PC-3 (cell line): ENCODE measurements around the gene RIPOR3. TPM values are rescaled to one million over a fixed set of nuclear protein-coding genes. Genes with fewer than 3 reads are reported as not detected.

Source experiments
- ATAC-seq: fragments of 200-7000 bp; cut with Tn5 transposase; 2 replicates; pipeline ENCODE4 v1.9.1; 2020; ENCODE audit warnings: mild to moderate bottlenecking, moderate library complexity
- BruUV-seq: library from RNA; stranded (reverse); fragments of 400-500 nt; replicated peaks from 2 replicates; lab custom pipeline; 2021; lab: Mats Ljungman, UMichigan
- CTCF ChIA-PET: fragments of 300-600 bp; sonication (Branson Sonifier 250); formaldehyde crosslinking; loops from one replicate; lab custom pipeline; 2022; ENCODE audit warnings: antibody characterized with exemption; lab: Charles Lee
- POLR2A ChIA-PET: fragments of 300-600 bp; sonication (Branson Sonifier 250); formaldehyde crosslinking; loops from one replicate; lab custom pipeline; 2022; ENCODE audit warnings: antibody characterized with exemption; ENCODE audit not compliant: unreplicated experiment; lab: Charles Lee
- DNase-seq: peaks from one replicate; pipeline ENCODE4 v3.0.0-alpha.2; 2015
- H2AFZ ChIP-seq: fragments of 300-600 bp; sonication (generic); 2 replicates; pipeline ENCODE4 v1.6.0; 2016; ENCODE audit warnings: antibody characterized with exemption, low read length
- H3F3A ChIP-seq: fragments of 300-600 bp; sonication (generic); one replicate; pipeline ENCODE4 v1.6.0; 2017; ENCODE audit warnings: antibody characterized with exemption, low read length, control low read depth, mild to moderate bottlenecking; ENCODE audit not compliant: unreplicated experiment
- H3K27ac ChIP-seq: fragments of 300-600 bp; sonication (generic); 2 replicates; pipeline ENCODE4 v1.5.1; 2016; ENCODE audit warnings: mild to moderate bottlenecking, low read length
- H3K27me3 ChIP-seq: fragments of 300-600 bp; sonication (generic); 2 replicates; pipeline ENCODE4 v1.6.1; 2016; ENCODE audit warnings: low read length, mixed read lengths
- H3K36me3 ChIP-seq: fragments of 300-600 bp; sonication (generic); 2 replicates; pipeline ENCODE4 v1.6.1; 2016; ENCODE audit warnings: low read depth, mixed run types, low read length, mixed read lengths
- H3K4me1 ChIP-seq: fragments of 300-600 bp; sonication (generic); 2 replicates; pipeline ENCODE4 v1.5.1; 2016; ENCODE audit warnings: low read length; ENCODE audit not compliant: insufficient read depth
- H3K4me2 ChIP-seq: fragments of 300-600 bp; sonication (generic); 2 replicates; pipeline ENCODE4 v1.6.0; 2016; ENCODE audit warnings: low read length
- H3K4me3 ChIP-seq: fragments of 300-600 bp; sonication (generic); 2 replicates; pipeline ENCODE4 v1.5.1; 2016; ENCODE audit warnings: mild to moderate bottlenecking, low read length, mixed read lengths
- H3K79me2 ChIP-seq: fragments of 300-600 bp; sonication (generic); 2 replicates; pipeline ENCODE4 v1.6.1; 2017; ENCODE audit warnings: low read length, mixed read lengths
- H3K9ac ChIP-seq: fragments of 300-600 bp; sonication (generic); 2 replicates; pipeline ENCODE4 v1.6.0; 2016; ENCODE audit warnings: mild to moderate bottlenecking, low read length
- H3K9me2 ChIP-seq: fragments of 300-600 bp; sonication (generic); replicated peaks from 2 replicates; pipeline ENCODE4 v1.6.1; 2016; ENCODE audit warnings: mixed run types, low read length, mixed read lengths
- H3K9me3 ChIP-seq: fragments of 300-600 bp; sonication (generic); 2 replicates; pipeline ENCODE4 v1.6.1; 2016; ENCODE audit warnings: low read length, mixed read lengths
- H4K20me1 ChIP-seq: fragments of 300-600 bp; sonication (generic); 2 replicates; pipeline ENCODE4 v1.6.1; 2016; ENCODE audit warnings: low read length, mixed read lengths
- CTCF ChIP-seq: fragments of 300-600 bp; sonication (generic); conservative IDR thresholded peaks from 2 replicates; pipeline ENCODE4 v1.5.1; 2017; ENCODE audit warnings: antibody characterized with exemption, low read depth, mild to moderate bottlenecking, low read length
- EZH2 ChIP-seq: fragments of 300-600 bp; sonication (generic); IDR thresholded peaks from one replicate; pipeline ENCODE4 v1.6.1; 2017; ENCODE audit warnings: antibody characterized with exemption, mild to moderate bottlenecking, low read length; ENCODE audit not compliant: unreplicated experiment
- EZH2phosphoT487 ChIP-seq: fragments of 300-600 bp; sonication (generic); IDR thresholded peaks from 2 replicates; pipeline ENCODE4 v1.6.1; 2018; ENCODE audit warnings: mild to moderate bottlenecking, antibody characterized with exemption, low read length, borderline replicate concordance
- intact Hi-C: fragments of 100-400 bp; cut with micrococcal nuclease; formaldehyde crosslinking; loops from 2 replicates; pipeline ENCODE4 v1.9.0; 2023
- total RNA-seq: library from RNA; depleted of rRNA; stranded (reverse); fragments of >200 nt; gene quantifications from 2 replicates; pipeline ENCODE4 v1.2.3, GENCODE V29; 2014

RIPOR3 gene
- total RNA-seq, 1 experiment from 2014 or later: 0.04 TPM

- ATAC-seq: no peak
- Histone ChIP-seq H3K79me2 (no peaks in the 10 kb centered on the region), H3K9me2 (no peaks in the 10 kb centered on the region), H3K9ac (no peak overlapping the region), H3K4me3 (no peak overlapping the region), H4K20me1 (no peaks in the 10 kb centered on the region), H3K9me3 (no peaks in the 10 kb centered on the region), H3K4me1 (peaks cover 21% of the 10 kb centered on the region), H2AFZ (no peak overlapping the region), H3K4me2 (no peak overlapping the region), H3K27ac (no peak overlapping the region), H3K27me3 (no peaks in the 10 kb centered on the region), H3K36me3 (no peaks in the 10 kb centered on the region), H3F3A (no peaks in the 10 kb centered on the region)
- intact Hi-C loops: no loop called here
- ChIA-PET CTCF (no interaction called here), POLR2A (no interaction called here)
- no TSS peak for BruUV-seq
- no peak for DNase-seq
- TF ChIP-seq EZH2 (no peak), EZH2phosphoT487 (no peak), CTCF (no peak)
Measured at GRCh38 chr20:50723672-50724071, 32.3 kb upstream of the RIPOR3 start.

- H3K4me3 ChIP-seq: no peak overlapping the region
- H3K9me3 ChIP-seq: no peaks in the 10 kb centered on the region
- no peaks in the 10 kb centered on the region for H3K36me3 ChIP-seq
- BruUV-seq: no TSS peak
- CTCF ChIA-PET: no interaction called here
- DNase-seq (no peak), ATAC-seq (no peak)
- H3K9ac ChIP-seq: no peak overlapping the region
- intact Hi-C loops: no loop called here
- H3K4me1 ChIP-seq: peaks cover 16% of the 10 kb centered on the region
- H3F3A ChIP-seq: no peaks in the 10 kb centered on the region
- POLR2A ChIA-PET: no interaction called here
- H3K27ac ChIP-seq: no peak overlapping the region
- no peaks in the 10 kb centered on the region for H4K20me1 ChIP-seq
- H3K9me2 ChIP-seq: no peaks in the 10 kb centered on the region
- no peak overlapping the region for H3K4me2 ChIP-seq
- TF ChIP-seq EZH2: no peak
- TF ChIP-seq CTCF: no peak
- no peak for TF ChIP-seq EZH2phosphoT487
- H2AFZ ChIP-seq: no peak overlapping the region
- H3K79me2 ChIP-seq: no peaks in the 10 kb centered on the region
- H3K27me3 ChIP-seq: no peaks in the 10 kb centered on the region
Measured at GRCh38 chr20:50722424-50723155, 31.2 kb upstream of the RIPOR3 start.

DNA sequence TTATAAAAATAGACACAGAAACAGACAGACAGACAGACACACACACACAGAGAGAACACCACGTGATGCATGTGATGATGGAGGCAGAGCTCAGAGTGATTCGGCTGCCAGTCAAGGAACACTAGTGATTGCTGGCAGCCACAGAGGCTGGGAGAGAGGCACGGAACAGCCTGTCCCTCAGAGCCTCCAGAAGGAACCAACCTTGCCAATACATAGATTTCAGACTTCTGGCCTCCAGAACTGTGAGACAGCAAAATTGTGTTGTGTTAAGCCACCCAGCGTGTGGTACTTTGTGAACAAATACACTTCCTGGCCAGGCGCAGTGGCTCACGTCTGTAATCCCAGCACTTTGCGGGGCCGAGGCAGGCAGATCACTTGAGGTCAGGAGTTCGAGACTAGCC lies 30.5 kb upstream of the RIPOR3 start:
- ATAC-seq (no peak), DNase-seq (no peak)
- Histone ChIP-seq H3F3A (no peaks in the 10 kb centered on the region), H3K4me2 (no peak overlapping the region), H4K20me1 (no peaks in the 10 kb centered on the region), H3K4me3 (no peak overlapping the region), H3K9ac (no peak overlapping the region), H3K79me2 (no peaks in the 10 kb centered on the region), H3K27me3 (no peaks in the 10 kb centered on the region), H3K9me2 (no peaks in the 10 kb centered on the region), H3K4me1 (peaks cover 16% of the 10 kb centered on the region), H3K36me3 (no peaks in the 10 kb centered on the region), H2AFZ (no peak overlapping the region), H3K27ac (no peak overlapping the region), H3K9me3 (no peaks in the 10 kb centered on the region)
- no peak for TF ChIP-seq CTCF
- no peak for TF ChIP-seq EZH2
- BruUV-seq: no TSS peak
- ChIA-PET POLR2A (no interaction called here), CTCF (no interaction called here)
- intact Hi-C loops: no loop called here
